SU-DHL-6 (cell line): ENCODE results near the gene CCDC74A.
"Not testable (repeated sequence)": the region's sequence is repeated elsewhere in the genome, so short reads cannot be mapped to it uniquely, and the experiment has no call there.

Source experiments
- EZH2phosphoT487 ChIP-seq: fragments of 200-600 bp; sonication (generic), shearing (Covaris generic); conservative IDR thresholded peaks from 2 replicates; pipeline ENCODE4 v1.6.1; 2018; ENCODE audit warnings: mild to moderate bottlenecking, antibody characterized with exemption, low read length, moderate library complexity, mixed read lengths
- TF ChIP-seq, protein P1 (sequence below): fragments of 200-600 bp; sonication (generic); IDR thresholded peaks from one replicate; pipeline ENCODE4 v1.5.1; 2017; ENCODE audit warnings: antibody characterized with exemption, mild to moderate bottlenecking, low read length, moderate library complexity; ENCODE audit not compliant: insufficient read depth, poor library complexity, severe bottlenecking

DNA sequence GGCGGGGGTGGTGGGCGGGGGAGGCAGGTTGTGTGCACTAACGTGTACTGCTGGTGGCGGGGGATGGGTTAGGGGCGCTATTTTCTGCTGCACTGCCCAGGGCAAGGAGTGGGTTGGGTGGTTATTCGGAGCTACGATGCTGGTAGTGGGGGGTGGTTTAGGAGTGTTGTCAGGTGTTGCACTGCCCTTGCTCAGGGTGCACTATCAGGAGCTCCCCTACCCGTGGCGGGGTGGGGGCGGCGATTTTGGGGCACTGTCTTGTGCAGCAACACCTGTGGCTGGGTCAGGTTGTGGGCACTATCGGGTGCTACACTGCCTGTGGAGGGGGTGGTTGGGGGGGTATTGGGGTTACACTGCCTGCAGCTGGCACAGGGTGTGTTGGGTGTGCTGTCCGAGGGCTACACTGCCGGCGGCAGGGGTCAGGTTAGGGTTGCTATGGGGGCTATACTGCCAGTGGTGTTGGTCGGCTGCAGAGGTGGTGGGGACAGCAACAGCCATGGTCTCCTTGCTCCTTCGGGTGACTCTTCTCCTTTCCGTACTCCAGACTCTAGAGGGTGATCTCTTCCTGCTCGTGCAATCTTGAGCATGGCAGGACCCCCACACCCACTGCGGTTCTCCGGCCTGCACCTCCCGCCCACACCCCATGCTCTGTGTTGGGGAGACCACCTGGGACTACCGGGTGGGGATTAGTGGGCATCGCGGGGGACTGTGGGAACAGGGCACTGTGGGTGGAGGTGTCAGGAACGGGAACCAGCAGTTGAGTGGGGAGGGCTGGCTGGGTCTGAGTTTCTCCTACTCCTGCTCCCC is 16.5 kb downstream of the CCDC74A start:
- TF ChIP-seq, protein P1, sequence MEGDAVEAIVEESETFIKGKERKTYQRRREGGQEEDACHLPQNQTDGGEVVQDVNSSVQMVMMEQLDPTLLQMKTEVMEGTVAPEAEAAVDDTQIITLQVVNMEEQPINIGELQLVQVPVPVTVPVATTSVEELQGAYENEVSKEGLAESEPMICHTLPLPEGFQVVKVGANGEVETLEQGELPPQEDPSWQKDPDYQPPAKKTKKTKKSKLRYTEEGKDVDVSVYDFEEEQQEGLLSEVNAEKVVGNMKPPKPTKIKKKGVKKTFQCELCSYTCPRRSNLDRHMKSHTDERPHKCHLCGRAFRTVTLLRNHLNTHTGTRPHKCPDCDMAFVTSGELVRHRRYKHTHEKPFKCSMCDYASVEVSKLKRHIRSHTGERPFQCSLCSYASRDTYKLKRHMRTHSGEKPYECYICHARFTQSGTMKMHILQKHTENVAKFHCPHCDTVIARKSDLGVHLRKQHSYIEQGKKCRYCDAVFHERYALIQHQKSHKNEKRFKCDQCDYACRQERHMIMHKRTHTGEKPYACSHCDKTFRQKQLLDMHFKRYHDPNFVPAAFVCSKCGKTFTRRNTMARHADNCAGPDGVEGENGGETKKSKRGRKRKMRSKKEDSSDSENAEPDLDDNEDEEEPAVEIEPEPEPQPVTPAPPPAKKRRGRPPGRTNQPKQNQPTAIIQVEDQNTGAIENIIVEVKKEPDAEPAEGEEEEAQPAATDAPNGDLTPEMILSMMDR, result not testable (repeated sequence)
- not testable (repeated sequence) for TF ChIP-seq EZH2phosphoT487
